ENCODE data around the gene OR2A25.
"Not testable (repeated sequence)": the region's sequence is repeated elsewhere in the genome, so short reads cannot be mapped to it uniquely, and the experiment has no call there.

OR2A25 gene

GRCh38 chr7:144069511-144069910 lies at the start of gene OR2A25:
OR2A25 (plus strand) TSS chr7:144069811; CDS start chr7:144074220, 4,409 bp downstream.
- DNase-seq = no peak

- DNase-seq = no peak
Measured at GRCh38 chr7:144020340-144020739, 49.3 kb upstream of the OR2A25 start.

GRCh38 chr7:144022169-144022568 lies 47.4 kb upstream of the OR2A25 start:
- DNase-seq = no peak

- no peak for DNase-seq
Measured at GRCh38 chr7:144023171-144023827, 46.3 kb upstream of the OR2A25 start.

- no peak for DNase-seq
Measured at GRCh38 chr7:144024213-144024612, 45.4 kb upstream of the OR2A25 start.

- DNase-seq = no peak
Measured at GRCh38 chr7:144026203-144026883, 43.3 kb upstream of the OR2A25 start.

GRCh38 chr7:144027070-144027469 lies 42.5 kb upstream of the OR2A25 start:
- DNase-seq = no peak

GRCh38 chr7:144027974-144028373 lies 41.6 kb upstream of the OR2A25 start:
- no peak for DNase-seq

GRCh38 chr7:144028547-144028946 lies 41.1 kb upstream of the OR2A25 start:
- DNase-seq = no peak

GRCh38 chr7:144032516-144032915 lies 37.1 kb upstream of the OR2A25 start:
- DNase-seq = no peak

GRCh38 chr7:144032985-144033709 lies 36.5 kb upstream of the OR2A25 start:
- DNase-seq = no peak

- DNase-seq = no peak
Measured at GRCh38 chr7:144035385-144035784, 34.2 kb upstream of the OR2A25 start.

GRCh38 chr7:144036302-144036885 lies 33.2 kb upstream of the OR2A25 start:
- no peak for DNase-seq

GRCh38 chr7:144037414-144038035 lies 32.1 kb upstream of the OR2A25 start:
- DNase-seq = no peak

- no peak for DNase-seq
Measured at GRCh38 chr7:144038887-144039286, 30.7 kb upstream of the OR2A25 start.

- no peak for DNase-seq
Measured at GRCh38 chr7:144048648-144049047, 21.0 kb upstream of the OR2A25 start, which contains the start of gene OR2A5. OR2A5 (plus strand) TSS chr7:144048948; CDS start chr7:144050402, 1,454 bp downstream.

- DNase-seq = no peak
Measured at GRCh38 chr7:144049491-144049890, 20.1 kb upstream of the OR2A25 start.

GRCh38 chr7:144050093-144050492 lies 19.5 kb upstream of the OR2A25 start:
- DNase-seq = no peak

- not testable (repeated sequence) for DNase-seq
Measured at GRCh38 chr7:144050884-144051283, 18.7 kb upstream of the OR2A25 start.

- DNase-seq = no peak
Measured at GRCh38 chr7:144057954-144058353, 11.7 kb upstream of the OR2A25 start.

GRCh38 chr7:144063710-144064109 lies 5.9 kb upstream of the OR2A25 start:
- DNase-seq = no peak

GRCh38 chr7:144069953-144070352 lies 342 bp downstream of the OR2A25 start:
- DNase-seq = no peak

- DNase-seq = no peak
Measured at GRCh38 chr7:144074374-144074773, 4.8 kb downstream of the OR2A25 start.

All from activated CD4-positive, alpha-beta T cell treated with anti-CD3 and anti-CD28 coated beads for 1 hour (primary cell).